ENCODE data around the gene PCDH12. TPM values are rescaled to one million over a fixed set of nuclear protein-coding genes. Genes with fewer than 3 reads are reported as not detected.

Gene PCDH12
- total and polyA plus RNA-seq, 12 donors: 3.6 to 16.6 (median 8.4) TPM

DNA sequence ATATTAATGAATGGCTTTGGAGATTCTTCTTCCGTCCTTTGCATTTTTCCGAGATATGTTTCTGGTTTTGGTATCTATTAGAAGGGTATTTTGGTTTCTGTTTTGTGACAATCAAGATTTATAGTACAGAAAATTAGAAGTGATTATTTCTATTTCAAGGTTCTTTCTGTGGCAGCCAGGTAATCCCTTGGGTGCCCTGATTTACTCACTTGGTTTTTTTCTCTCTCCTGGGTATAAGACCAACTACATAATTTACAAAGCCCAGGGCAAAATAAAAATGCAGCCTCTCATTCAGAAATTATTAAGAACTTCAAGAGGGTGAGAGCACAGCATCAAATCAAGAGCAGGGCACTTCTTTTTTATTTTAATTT is 8.9 kb upstream of the PCDH12 start:
- H3K9me3 ChIP-seq: no peaks in the 10 kb centered on the region
- no peaks in the 10 kb centered on the region for H3K27me3 ChIP-seq
- 97% methylated on average over 2 of the region's 2 CpGs for WGBS, 2 donors
- DNase-seq (no peak), ATAC-seq (no peak)
- intact Hi-C loops (cut with DNase I): loop anchor here in 1 of 10 donors (10.0 kb wide), 1 partner anchor 82 kb away; no protein-coding TSS in a partner anchor
- H3K4me1 ChIP-seq: peaks cover 0 to 31% (median 27%) of the 10 kb centered on the region in 9 donors
- TF ChIP-seq, protein P1, sequence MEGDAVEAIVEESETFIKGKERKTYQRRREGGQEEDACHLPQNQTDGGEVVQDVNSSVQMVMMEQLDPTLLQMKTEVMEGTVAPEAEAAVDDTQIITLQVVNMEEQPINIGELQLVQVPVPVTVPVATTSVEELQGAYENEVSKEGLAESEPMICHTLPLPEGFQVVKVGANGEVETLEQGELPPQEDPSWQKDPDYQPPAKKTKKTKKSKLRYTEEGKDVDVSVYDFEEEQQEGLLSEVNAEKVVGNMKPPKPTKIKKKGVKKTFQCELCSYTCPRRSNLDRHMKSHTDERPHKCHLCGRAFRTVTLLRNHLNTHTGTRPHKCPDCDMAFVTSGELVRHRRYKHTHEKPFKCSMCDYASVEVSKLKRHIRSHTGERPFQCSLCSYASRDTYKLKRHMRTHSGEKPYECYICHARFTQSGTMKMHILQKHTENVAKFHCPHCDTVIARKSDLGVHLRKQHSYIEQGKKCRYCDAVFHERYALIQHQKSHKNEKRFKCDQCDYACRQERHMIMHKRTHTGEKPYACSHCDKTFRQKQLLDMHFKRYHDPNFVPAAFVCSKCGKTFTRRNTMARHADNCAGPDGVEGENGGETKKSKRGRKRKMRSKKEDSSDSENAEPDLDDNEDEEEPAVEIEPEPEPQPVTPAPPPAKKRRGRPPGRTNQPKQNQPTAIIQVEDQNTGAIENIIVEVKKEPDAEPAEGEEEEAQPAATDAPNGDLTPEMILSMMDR (IDR thresholded peaks at IDR 0.05): no peak
- H3K36me3 ChIP-seq: peaks cover 0 to 15% (median 0%) of the 10 kb centered on the region in 9 donors
- H3K27ac ChIP-seq: no peak overlapping the region
- H3K4me3 ChIP-seq: no peak overlapping the region

DNA sequence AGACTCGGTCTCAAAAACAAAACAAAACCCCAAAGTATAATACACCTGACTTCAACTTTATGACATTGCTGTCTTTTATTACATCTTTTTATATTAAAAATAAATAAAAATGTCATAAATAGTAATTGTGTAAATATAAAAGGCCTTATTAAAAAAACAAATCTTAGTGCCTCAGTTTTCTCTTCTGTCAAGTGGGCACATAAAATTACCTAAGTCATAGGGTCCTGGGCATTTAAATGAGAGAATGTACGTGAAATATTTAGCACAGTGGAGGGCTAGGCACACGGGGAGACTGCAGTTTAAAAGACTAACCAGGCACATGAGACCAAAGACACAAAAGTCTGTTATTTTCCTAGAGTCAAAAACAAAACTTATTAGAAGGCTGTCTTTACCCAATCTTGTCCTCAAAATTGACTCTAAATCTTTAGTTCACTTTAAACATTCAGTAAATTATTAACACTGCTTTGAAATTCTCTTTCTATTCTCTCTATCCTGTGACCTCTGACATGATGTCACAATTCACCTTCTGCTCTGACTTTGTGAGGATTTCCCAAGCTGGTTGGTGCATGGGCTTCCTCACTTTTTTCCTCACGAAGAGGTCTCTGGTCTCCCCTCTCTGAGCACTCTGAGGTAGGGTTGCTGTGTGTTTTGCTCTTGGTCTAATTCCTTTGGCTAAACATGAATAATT is 8.4 kb upstream of the PCDH12 start:
- no peak overlapping the region for H3K4me3 ChIP-seq
- no peak overlapping the region for H3K27ac ChIP-seq
- H3K9me3 ChIP-seq: no peaks in the 10 kb centered on the region
- WGBS, 2 donors: 86 to 87% methylated on average over 4 of the region's 4 CpGs
- intact Hi-C loops (cut with DNase I): loop anchor here in 1 of 10 donors (10.0 kb wide), 1 partner anchor 82 kb away; no protein-coding TSS in a partner anchor
- H3K4me1 ChIP-seq: peaks cover 0 to 28% (median 24%) of the 10 kb centered on the region in 9 donors
- H3K27me3 ChIP-seq: no peaks in the 10 kb centered on the region
- H3K36me3 ChIP-seq: peaks cover 0 to 10% (median 0%) of the 10 kb centered on the region in 9 donors
- ATAC-seq (no peak), DNase-seq (no peak)
- TF ChIP-seq, protein P1 (IDR thresholded peaks at IDR 0.05): no peak

DNA sequence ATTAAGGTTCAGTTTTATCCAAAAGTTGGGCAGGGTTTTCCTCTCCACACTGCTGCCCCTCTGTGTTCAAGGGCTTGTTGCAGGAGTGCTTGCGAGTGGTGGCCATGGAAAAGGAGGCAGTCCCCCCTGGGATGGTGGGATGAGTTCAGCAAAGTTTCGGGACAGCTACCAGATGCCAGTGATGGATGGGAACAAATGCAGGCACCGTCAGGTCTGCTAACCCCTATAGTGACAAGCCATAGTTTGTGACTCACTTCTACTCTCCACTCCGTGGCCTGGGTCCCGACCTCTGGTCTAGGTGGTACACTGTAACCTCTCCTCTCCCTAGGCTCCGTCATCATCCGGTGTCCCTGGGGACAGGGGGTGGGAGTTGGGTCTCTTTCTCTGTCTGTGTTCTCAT is 7.1 kb upstream of the PCDH12 start:
- Histone ChIP-seq H3K27ac (no peak overlapping the region), H3K36me3 (no peaks in the 10 kb centered on the region), H3K27me3 (no peaks in the 10 kb centered on the region), H3K9me3 (no peaks in the 10 kb centered on the region), H3K4me3 (no peak overlapping the region), H3K4me1 (peaks cover 5 to 28% (median 23%) of the 10 kb centered on the region in 9 donors)
- DNase-seq: no peak
- intact Hi-C loops (cut with DNase I): loop anchor here in 1 of 10 donors (10.0 kb wide), 1 partner anchor 80 kb away; no protein-coding TSS in a partner anchor
- TF ChIP-seq, protein P1 (IDR thresholded peaks at IDR 0.05): no peak
- 75 to 77% methylated on average over 7 of the region's 7 CpGs for WGBS, 2 donors
- no peak for ATAC-seq

GRCh38 chr5:141963701-141964100 is 5.7 kb upstream of the PCDH12 start:
- Histone ChIP-seq H3K4me1 (peaks cover 5 to 34% (median 26%) of the 10 kb centered on the region in 9 donors), H3K27ac (no peak overlapping the region), H3K4me3 (no peak overlapping the region), H3K9me3 (no peaks in the 10 kb centered on the region), H3K36me3 (no peaks in the 10 kb centered on the region), H3K27me3 (no peaks in the 10 kb centered on the region)
- TF ChIP-seq, protein P1 (IDR thresholded peaks at IDR 0.05): no peak
- intact Hi-C loops (cut with DNase I): loop anchor here in 8 of 10 donors (2.0 to 10.0 kb wide), 9 partner anchors 41 to 273 kb away; partner anchors contain the start of gene DELE1 (in 1 of the 8)
- DNase-seq: no peak
- 58 to 66% methylated on average over 3 of the region's 3 CpGs for WGBS, 2 donors
- ATAC-seq: no peak
